Measurements from ENCODE around the gene NSD1.

The NSD1 gene

GRCh38 chr5:177332031-177332895 is 198.7 kb downstream of the NSD1 start:
- Histone ChIP-seq H3K4ac (ENCODE audit: low read depth in 1 of 2, low read length in 2 of 2) (no peak overlapping the region), H2BK15ac (ENCODE audit: low read depth, poor library complexity, severe bottlenecking) (no peak overlapping the region), H3K36me3 (ENCODE audit: control insufficient read depth in 1 of 2, insufficient read depth in 2 of 2, low read depth in 1 of 2, low read length in 2 of 2) (peaks cover 75 to 76% of the 10 kb centered on the region in 2 experiments), H3K27ac (ENCODE audit: low read length, poor library complexity, severe bottlenecking) (no peak overlapping the region), H3K27me3 (ENCODE audit: control insufficient read depth in 1 of 2, insufficient read depth in 1 of 2, low read length in 2 of 2) (no peaks in the 10 kb centered on the region), H3K4me2 (ENCODE audit: low read length, poor library complexity, severe bottlenecking) (no peak overlapping the region), H3K4me3 (ENCODE audit: insufficient read depth in 1 of 2, low read depth in 1 of 2, low read length in 2 of 2) (no peak overlapping the region), H2AK5ac (ENCODE audit: low read length, severe bottlenecking) (no peak overlapping the region), H3K23ac (ENCODE audit: low read length in 2 of 2) (no peak overlapping the region), H4K91ac (ENCODE audit: low read length) (no peak overlapping the region), H3K9ac (ENCODE audit: low read length) (no peak overlapping the region), H2AFZ (ENCODE audit: low read depth, low read length) (no peak overlapping the region), H4K8ac (ENCODE audit: low read length) (no peak overlapping the region), H3K18ac (ENCODE audit: low read depth in 1 of 2, low read length in 2 of 2) (no peak overlapping the region), H3K14ac (ENCODE audit: low read length in 2 of 2) (no peak overlapping the region), H2BK12ac (ENCODE audit: low read length in 2 of 2) (no peak overlapping the region), H3K4me1 (ENCODE audit: control insufficient read depth, insufficient read depth, low read depth, low read length) (peaks cover 11% of the 10 kb centered on the region), H3K9me3 (ENCODE audit: control insufficient read depth, low read length) (no peaks in the 10 kb centered on the region), H3K79me1 (replicated peaks; ENCODE audit: low read length, poor library complexity, severe bottlenecking) (peaks cover 47% of the 10 kb centered on the region), H2BK5ac (ENCODE audit: low read depth, low read length, poor library complexity, severe bottlenecking) (no peak overlapping the region), H2BK120ac (ENCODE audit: low read depth, low read length) (no peak overlapping the region)
- DNase-seq = no peak
- WGBS = 97% methylated on average over 35 of the region's 35 CpGs

- H3K14ac ChIP-seq (ENCODE audit: low read length in 2 of 2) = no peak overlapping the region
- H2AK5ac ChIP-seq (ENCODE audit: low read length, severe bottlenecking) = no peak overlapping the region
- no peak overlapping the region for H2BK15ac ChIP-seq (ENCODE audit: low read depth, poor library complexity, severe bottlenecking)
- H3K23ac ChIP-seq (ENCODE audit: low read length in 2 of 2) = no peak overlapping the region
- WGBS = 95% methylated on average over 13 of the region's 13 CpGs
- peaks cover 51% of the 10 kb centered on the region for H3K79me1 ChIP-seq (replicated peaks; ENCODE audit: low read length, poor library complexity, severe bottlenecking)
- H2BK120ac ChIP-seq (ENCODE audit: low read depth, low read length) = no peak overlapping the region
- peaks cover 7% of the 10 kb centered on the region for H3K4me1 ChIP-seq (ENCODE audit: control insufficient read depth, insufficient read depth, low read depth, low read length)
- H2AFZ ChIP-seq (ENCODE audit: low read depth, low read length) = no peak overlapping the region
- no peak overlapping the region for H3K4ac ChIP-seq (ENCODE audit: low read depth in 1 of 2, low read length in 2 of 2)
- H3K27me3 ChIP-seq (ENCODE audit: control insufficient read depth in 1 of 2, insufficient read depth in 1 of 2, low read length in 2 of 2) = no peaks in the 10 kb centered on the region
- no peak overlapping the region for H3K18ac ChIP-seq (ENCODE audit: low read depth in 1 of 2, low read length in 2 of 2)
- DNase-seq = no peak
- H3K9me3 ChIP-seq (ENCODE audit: control insufficient read depth, low read length) = no peaks in the 10 kb centered on the region
- H3K9ac ChIP-seq (ENCODE audit: low read length) = no peak overlapping the region
- no peak overlapping the region for H3K4me2 ChIP-seq (ENCODE audit: low read length, poor library complexity, severe bottlenecking)
- no peak overlapping the region for H3K4me3 ChIP-seq (ENCODE audit: insufficient read depth in 1 of 2, low read depth in 1 of 2, low read length in 2 of 2)
- no peak overlapping the region for H3K27ac ChIP-seq (ENCODE audit: low read length, poor library complexity, severe bottlenecking)
- no peak overlapping the region for H4K8ac ChIP-seq (ENCODE audit: low read length)
- no peak overlapping the region for H4K91ac ChIP-seq (ENCODE audit: low read length)
- no peak overlapping the region for H2BK5ac ChIP-seq (ENCODE audit: low read depth, low read length, poor library complexity, severe bottlenecking)
- H3K36me3 ChIP-seq (ENCODE audit: control insufficient read depth in 1 of 2, insufficient read depth in 2 of 2, low read depth in 1 of 2, low read length in 2 of 2) = peaks cover 81 to 82% of the 10 kb centered on the region in 2 experiments
- H2BK12ac ChIP-seq (ENCODE audit: low read length in 2 of 2) = no peak overlapping the region
These were observed 199.3 kb downstream of the NSD1 start for GRCh38 chr5:177332896-177333260.

GRCh38 chr5:177333420-177334154 is 200.0 kb downstream of the NSD1 start:
- DNase-seq = no peak
- Histone ChIP-seq H3K36me3 (ENCODE audit: control insufficient read depth in 1 of 2, insufficient read depth in 2 of 2, low read depth in 1 of 2, low read length in 2 of 2) (peaks cover 88 to 89% of the 10 kb centered on the region in 2 experiments), H2AFZ (ENCODE audit: low read depth, low read length) (no peak overlapping the region), H3K4ac (ENCODE audit: low read depth in 1 of 2, low read length in 2 of 2) (no peak overlapping the region), H3K4me3 (ENCODE audit: insufficient read depth in 1 of 2, low read depth in 1 of 2, low read length in 2 of 2) (no peak overlapping the region), H2BK120ac (ENCODE audit: low read depth, low read length) (no peak overlapping the region), H3K4me1 (ENCODE audit: control insufficient read depth, insufficient read depth, low read depth, low read length) (peaks cover 2% of the 10 kb centered on the region), H2BK12ac (ENCODE audit: low read length in 2 of 2) (no peak overlapping the region), H3K4me2 (ENCODE audit: low read length, poor library complexity, severe bottlenecking) (no peak overlapping the region), H3K23ac (ENCODE audit: low read length in 2 of 2) (no peak overlapping the region), H3K27ac (ENCODE audit: low read length, poor library complexity, severe bottlenecking) (no peak overlapping the region), H3K9me3 (ENCODE audit: control insufficient read depth, low read length) (no peaks in the 10 kb centered on the region), H2AK5ac (ENCODE audit: low read length, severe bottlenecking) (no peak overlapping the region), H3K9ac (ENCODE audit: low read length) (no peak overlapping the region), H3K79me1 (replicated peaks; ENCODE audit: low read length, poor library complexity, severe bottlenecking) (peaks cover 57% of the 10 kb centered on the region), H3K18ac (ENCODE audit: low read depth in 1 of 2, low read length in 2 of 2) (no peak overlapping the region), H2BK5ac (ENCODE audit: low read depth, low read length, poor library complexity, severe bottlenecking) (no peak overlapping the region), H4K91ac (ENCODE audit: low read length) (no peak overlapping the region), H2BK15ac (ENCODE audit: low read depth, poor library complexity, severe bottlenecking) (no peak overlapping the region), H3K14ac (ENCODE audit: low read length in 2 of 2) (no peak overlapping the region), H4K8ac (ENCODE audit: low read length) (no peak overlapping the region), H3K27me3 (ENCODE audit: control insufficient read depth in 1 of 2, insufficient read depth in 1 of 2, low read length in 2 of 2) (no peaks in the 10 kb centered on the region)
- WGBS = 97% methylated on average over 16 of the region's 16 CpGs

DNA sequence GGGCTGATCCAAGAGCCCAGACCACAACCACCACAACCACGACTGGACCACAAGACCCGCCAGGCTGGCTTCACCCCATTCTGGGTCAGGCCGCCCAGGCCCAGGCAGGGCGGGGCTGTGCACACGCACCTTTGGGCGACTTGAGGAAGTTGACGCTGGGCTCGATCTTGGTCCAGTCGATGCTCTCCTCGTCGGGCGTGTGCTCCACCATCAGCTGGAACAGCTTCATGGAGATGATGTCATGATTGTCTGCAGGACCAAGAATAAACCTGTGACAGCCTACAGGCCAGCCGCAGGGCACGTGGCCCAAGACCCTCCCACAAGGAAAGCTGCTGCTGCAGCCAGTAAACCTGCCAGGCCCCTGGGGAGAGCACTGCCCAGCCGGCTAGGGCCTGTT is 200.6 kb downstream of the NSD1 start:
- no peak overlapping the region for H4K8ac ChIP-seq (ENCODE audit: low read length)
- no peak overlapping the region for H2BK15ac ChIP-seq (ENCODE audit: low read depth, poor library complexity, severe bottlenecking)
- peaks cover 60% of the 10 kb centered on the region for H3K79me1 ChIP-seq (replicated peaks; ENCODE audit: low read length, poor library complexity, severe bottlenecking)
- WGBS = 94% methylated on average over 14 of the region's 15 CpGs
- H3K9me3 ChIP-seq (ENCODE audit: control insufficient read depth, low read length) = no peaks in the 10 kb centered on the region
- DNase-seq = no peak
- peaks cover 2% of the 10 kb centered on the region for H3K4me1 ChIP-seq (ENCODE audit: control insufficient read depth, insufficient read depth, low read depth, low read length)
- no peak overlapping the region for H3K14ac ChIP-seq (ENCODE audit: low read length in 2 of 2)
- H3K18ac ChIP-seq (ENCODE audit: low read depth in 1 of 2, low read length in 2 of 2) = no peak overlapping the region
- H2AK5ac ChIP-seq (ENCODE audit: low read length, severe bottlenecking) = no peak overlapping the region
- H3K23ac ChIP-seq (ENCODE audit: low read length in 2 of 2) = no peak overlapping the region
- no peak overlapping the region for H3K4ac ChIP-seq (ENCODE audit: low read depth in 1 of 2, low read length in 2 of 2)
- no peak overlapping the region for H3K9ac ChIP-seq (ENCODE audit: low read length)
- H3K36me3 ChIP-seq (ENCODE audit: control insufficient read depth in 1 of 2, insufficient read depth in 2 of 2, low read depth in 1 of 2, low read length in 2 of 2) = peaks cover 92 to 94% of the 10 kb centered on the region in 2 experiments
- no peak overlapping the region for H4K91ac ChIP-seq (ENCODE audit: low read length)
- no peak overlapping the region for H2AFZ ChIP-seq (ENCODE audit: low read depth, low read length)
- no peak overlapping the region for H2BK12ac ChIP-seq (ENCODE audit: low read length in 2 of 2)
- no peak overlapping the region for H2BK5ac ChIP-seq (ENCODE audit: low read depth, low read length, poor library complexity, severe bottlenecking)
- H3K27me3 ChIP-seq (ENCODE audit: control insufficient read depth in 1 of 2, insufficient read depth in 1 of 2, low read length in 2 of 2) = no peaks in the 10 kb centered on the region
- no peak overlapping the region for H3K4me2 ChIP-seq (ENCODE audit: low read length, poor library complexity, severe bottlenecking)
- H3K27ac ChIP-seq (ENCODE audit: low read length, poor library complexity, severe bottlenecking) = no peak overlapping the region
- no peak overlapping the region for H3K4me3 ChIP-seq (ENCODE audit: insufficient read depth in 1 of 2, low read depth in 1 of 2, low read length in 2 of 2)
- H2BK120ac ChIP-seq (ENCODE audit: low read depth, low read length) = no peak overlapping the region
